Esophagus mucosa (tissue), 1 donor: ENCODE measurements around the gene ZC3H13. TPM values are rescaled to one million over a fixed set of nuclear protein-coding genes. Genes with fewer than 3 reads are reported as not detected.
A peak's percentile ranks its signal among the peaks of the same experiment; 100 is the strongest.

ENCODE experiments used
- ATAC-seq: fragments of 200-7000 bp; cut with Tn5 transposase; one replicate; pipeline ENCODE4 v1.9.1; 2020
- total RNA-seq: library from RNA; stranded (reverse); gene quantifications from one replicate; pipeline ENCODE4 v1.2.4, GENCODE V29; 2023
- donor health status: DM: yes; HTN: yes; CAD: no.

The ZC3H13 gene
- total RNA-seq, 1 donor from 2014 or later, result 22.1 TPM

DNA sequence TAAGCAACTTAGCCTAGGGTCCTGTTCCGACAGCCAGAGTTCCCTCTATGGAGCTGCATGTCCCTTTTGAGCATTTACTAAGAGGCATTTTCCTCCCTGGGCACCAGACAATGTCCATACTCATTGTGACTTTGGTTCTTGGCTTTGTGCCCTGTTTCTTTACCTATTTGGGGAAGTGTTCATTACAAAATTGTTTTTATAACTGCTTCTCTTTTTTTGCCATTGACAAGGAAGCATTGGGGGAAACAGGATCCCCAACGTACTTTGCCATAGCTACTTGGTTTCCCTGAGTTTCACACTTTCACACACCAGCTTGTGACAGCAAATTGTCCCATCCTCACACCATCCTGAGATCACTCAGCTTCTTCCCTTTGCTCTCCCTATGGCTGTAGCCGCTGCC lies 119.9 kb downstream of the ZC3H13 start:
- ATAC-seq, result no peak

DNA sequence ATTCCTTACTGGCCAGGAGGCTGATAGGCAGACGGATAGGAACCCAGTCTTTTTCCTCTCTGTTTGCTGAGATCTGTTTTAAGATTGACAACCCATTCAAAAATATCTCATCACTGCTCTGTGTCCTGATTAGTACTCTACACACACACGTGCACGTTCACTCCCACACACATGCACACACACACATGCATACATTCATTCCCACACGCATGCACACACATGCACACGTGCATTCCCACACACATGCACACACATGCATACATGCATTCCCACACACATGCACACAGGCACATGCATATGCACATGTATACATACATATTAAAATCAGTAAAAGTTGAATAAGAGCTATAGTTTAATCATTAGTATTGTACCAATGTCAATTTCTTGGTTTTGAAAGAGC lies 120.4 kb downstream of the ZC3H13 start:
- no peak for ATAC-seq

DNA sequence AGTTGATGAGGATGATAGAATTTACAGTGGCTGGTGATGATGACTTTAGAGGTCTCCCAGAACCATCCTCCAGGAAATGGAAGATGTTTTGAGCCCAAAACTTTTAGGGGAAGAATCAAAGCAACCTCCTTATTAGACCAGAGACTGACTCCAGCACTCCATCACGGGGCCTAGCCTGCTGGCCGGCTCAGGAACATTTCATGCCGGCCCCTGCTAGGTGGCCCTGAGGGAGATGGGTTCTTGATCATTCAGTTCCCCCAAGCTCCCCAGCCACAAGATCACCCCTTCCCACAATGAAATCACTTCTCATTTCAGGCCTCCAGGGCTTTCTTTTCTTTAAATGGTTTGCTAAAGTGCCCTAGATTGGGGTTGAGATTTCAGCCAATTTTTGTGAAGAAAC lies 121.3 kb downstream of the ZC3H13 start:
- ATAC-seq, result no peak

DNA sequence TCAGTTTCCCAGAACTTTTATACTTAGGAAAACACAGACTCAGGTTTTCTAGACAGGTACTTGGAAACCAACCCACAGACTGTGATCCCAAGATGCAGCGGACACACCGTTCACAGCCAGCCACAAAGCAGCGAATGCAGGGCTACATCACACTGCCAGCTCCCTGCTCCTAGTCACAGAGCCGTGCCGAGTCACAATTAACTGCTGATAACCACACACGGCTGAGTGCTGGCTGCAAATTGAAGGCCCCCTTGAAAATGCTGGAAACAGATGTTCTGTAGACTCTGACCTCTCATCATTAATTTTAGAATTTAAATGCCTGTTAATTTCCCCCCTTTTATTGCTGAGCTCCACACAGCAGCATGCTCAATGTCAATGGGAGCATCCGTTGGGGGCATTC lies 122.4 kb downstream of the ZC3H13 start:
- ATAC-seq, result no peak

DNA sequence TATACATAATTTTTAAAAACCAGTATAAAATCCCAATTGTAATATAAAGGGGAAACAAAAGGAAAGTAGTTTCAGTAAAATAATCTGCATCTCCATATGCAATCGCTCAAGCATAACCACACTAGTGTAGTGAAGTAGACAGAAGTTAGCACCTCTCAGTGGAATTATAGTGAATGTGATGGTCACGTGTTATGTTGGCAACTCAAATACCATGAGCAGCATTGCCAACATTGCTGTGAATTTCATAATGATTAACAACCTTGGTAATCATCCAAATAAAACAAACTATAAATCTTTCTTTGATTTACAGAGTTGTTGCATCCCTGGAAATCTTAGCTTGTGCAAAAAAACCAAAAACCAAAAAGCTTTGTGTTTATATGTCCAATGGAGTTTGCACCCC lies 123.7 kb downstream of the ZC3H13 start:
- ATAC-seq, result peak; percentile 52

DNA sequence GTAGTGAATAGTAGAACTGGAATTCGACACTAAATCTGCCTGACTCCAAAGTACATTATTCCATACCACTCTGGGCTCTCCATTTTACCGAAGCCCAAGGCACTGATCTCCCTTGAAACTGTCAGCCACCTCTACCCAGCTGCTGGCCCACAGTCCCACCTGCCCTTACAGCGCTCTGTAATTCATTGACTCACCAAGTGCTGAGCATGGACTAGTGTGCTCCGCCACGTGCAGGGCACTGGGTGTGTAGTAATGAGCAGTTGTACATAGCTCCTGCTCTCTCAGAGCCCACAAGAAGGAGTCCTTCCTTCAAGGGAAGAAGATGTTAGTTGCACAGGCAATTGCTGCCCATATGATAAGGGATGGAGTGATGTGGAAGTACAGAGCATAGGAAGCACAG lies 124.4 kb downstream of the ZC3H13 start:
- no peak for ATAC-seq

DNA sequence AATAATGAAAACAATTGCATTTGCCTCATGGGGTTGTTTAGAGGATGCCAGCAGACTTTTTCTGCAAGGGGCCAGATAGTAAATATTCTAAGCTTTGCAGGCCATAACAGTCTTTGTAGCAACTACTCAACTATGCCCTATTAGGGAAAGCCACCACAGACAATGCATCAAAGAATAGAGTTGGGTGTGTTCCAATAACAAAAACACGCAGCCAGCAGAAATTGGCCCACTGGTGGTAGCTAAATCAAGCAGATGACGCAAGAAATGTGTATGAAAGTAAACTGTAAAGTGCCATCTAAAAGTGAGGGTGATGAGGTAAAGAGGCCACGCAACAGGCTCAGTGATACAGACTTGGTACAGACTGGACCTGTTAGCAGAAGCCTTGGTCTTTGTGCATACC lies 125.8 kb downstream of the ZC3H13 start:
- ATAC-seq, result no peak

DNA sequence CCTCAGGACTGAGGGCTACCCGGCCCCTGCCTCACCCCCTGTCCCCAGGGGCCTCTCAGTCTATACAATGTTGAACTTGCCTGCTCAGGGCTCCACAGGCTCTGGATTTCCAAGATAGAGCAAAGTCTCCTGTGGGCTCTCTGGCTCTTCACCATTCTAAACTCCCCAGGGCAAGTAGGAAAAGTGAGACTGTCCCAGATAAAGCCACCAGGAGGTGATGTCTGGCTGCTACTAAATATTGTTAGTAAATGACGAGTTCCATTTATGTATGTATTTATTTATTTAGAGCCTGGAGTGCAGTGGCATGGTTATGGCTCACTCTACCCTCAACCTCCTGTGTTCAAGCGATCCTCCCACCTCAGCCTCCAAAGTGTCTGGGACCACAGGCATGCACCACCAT lies 127.4 kb downstream of the ZC3H13 start:
- no peak for ATAC-seq

DNA sequence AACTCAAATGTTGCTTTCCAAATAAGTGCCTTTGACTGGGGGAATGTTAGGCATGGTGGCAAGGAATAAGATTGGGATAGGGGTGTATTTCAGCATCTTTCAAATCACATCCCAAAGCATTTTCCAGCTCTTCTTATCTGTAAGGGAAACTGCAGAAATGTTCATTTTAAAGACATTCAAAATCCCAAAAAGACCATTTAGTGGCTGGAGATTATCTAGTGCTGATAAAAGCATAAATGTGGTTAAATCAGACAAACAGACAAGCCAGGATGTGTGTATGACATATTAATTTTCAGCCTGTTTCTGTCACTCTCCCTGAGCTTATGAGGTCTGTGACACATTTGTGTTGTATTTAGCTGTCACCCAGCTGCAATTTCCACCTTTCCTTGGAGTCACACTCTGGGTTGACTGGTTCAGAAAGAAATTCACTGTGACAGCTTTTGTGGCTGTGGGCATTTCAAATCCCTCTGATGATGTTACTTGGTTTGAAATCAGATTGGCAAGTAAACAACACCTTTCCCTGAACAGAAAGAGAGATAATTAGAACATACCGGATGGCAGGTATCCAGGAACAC lies 131.3 kb downstream of the ZC3H13 start:
- ATAC-seq, result no peak

DNA sequence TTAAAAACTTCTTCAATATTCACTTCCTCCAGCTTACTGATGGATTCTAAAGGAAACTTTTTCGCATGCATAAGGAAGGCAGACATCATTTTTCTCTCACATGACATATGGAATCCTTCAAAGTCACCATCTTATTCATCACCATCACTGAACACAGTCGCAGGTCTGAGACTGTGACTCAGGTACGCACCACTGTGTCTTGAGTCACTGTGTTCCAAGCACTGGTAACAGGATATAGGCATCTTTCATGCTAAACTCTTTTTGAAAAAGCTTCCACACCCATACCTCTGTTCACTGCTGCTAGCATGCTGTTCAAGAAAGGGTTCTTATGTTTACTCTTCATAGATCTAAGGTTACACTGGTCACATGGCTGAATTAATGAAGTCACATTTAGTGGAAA lies 133.9 kb downstream of the ZC3H13 start:
- no peak for ATAC-seq

DNA sequence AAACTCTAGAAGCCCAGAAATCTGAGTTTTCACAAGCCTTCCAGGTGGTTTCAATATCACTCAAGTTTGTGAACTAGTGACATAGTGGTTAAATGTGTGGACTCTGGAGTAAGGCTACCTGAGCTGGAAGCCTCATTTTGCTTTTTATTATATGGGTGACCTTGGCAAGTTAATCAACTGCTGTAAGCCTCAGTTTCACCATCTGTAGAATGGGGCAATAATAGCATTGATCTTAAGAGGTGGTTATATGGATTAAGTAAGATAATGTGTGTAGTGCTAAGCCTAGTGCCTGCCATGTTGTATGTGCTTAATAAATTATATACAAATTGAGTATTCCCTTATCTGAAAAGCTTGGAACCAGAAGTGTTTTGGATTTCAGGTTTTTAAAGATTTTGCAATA lies 135.5 kb downstream of the ZC3H13 start:
- ATAC-seq, result no peak

DNA sequence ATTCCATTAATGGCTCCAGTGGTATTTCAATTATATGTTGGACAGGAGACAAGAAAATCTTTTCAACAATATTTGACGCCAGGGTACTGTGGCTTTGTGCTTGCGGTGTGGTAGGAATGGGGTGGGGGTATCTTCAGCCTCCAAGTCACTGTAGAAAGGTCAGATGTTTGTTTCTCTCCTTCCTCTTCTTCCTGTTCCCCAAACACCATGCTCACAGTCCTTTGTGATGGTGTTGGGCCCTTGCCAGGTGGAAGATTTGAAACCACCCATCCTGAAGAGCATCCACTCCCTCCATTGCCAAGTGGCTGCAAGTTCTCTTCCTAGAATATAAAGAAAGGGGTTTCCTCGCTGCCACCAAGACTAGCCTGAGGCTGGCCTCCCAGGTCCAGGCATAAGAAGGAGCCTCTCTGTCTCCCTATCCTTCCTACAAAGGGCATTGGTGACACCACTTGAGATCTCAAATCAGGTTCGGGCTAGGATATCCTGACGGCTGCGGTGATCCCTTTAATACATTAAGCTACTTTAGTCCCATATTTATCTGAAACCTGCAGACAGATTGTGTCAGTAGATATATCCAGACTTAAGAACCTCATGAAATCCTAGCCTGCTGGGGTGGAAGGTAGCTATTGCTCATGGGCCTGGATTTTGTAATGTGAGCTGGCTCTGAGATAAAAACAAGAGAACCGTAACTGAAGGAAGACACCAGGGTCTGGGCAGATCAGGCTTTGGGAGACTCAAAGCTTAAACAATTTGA lies 136.7 kb downstream of the ZC3H13 start:
- no peak for ATAC-seq

DNA sequence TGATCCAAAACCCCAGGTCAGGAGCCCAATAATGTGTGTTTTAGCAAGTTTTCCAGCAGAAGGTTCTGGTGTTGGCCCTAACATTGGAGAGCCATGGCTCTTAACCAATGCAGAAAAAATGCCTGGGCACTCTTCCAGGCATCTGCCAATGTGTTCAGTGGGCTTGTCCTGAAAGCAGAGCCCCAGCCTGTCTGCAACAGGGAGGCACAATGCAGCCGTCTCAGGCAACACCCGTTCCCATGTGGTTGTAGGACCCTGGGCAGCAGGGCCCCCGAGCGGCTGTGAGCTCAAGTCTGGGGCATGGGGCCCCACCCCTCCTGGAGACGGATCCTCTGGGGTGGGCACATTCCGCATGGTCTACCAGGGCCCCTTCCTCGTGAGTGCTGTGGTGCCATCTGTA lies 142.9 kb downstream of the ZC3H13 start:
- no peak for ATAC-seq

DNA sequence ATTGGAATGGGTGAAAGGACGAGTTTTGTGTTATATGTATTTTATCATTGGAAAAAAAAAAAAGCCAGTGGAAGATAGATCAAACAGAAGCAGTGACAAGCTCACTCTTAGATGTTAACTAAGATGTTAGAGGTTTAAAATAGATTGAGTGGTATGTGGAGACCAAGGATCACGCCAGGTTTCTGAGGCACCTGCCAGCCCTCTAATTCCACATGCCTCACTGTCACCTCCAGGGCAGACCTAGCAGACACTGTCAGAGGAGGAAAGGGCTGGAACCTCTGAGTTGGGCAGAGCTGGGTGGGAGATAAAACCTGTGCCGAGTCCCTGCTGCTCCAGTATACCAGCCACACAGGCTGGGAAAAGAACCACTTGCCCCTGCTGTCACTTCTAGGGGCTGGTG lies 143.5 kb downstream of the ZC3H13 start:
- ATAC-seq, result no peak

DNA sequence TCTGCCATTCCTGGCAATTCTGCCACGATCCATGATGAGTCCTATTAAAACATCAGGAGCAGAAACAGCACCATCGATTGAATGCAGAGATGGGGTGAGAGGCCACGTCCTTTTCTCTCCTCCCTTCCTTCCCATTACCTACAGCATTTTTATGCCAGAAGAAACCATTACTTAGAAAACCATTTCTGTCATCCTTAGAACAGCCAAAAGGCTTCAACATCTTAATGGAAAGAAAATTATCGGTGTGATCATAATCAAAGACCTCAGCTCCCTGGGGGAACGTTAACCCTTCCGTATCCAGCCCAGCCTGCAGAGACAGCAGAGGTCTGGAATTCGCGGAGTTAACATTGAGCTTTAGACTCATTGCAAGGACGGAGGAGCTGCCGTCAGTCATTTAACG lies 145.0 kb downstream of the ZC3H13 start:
- ATAC-seq, result no peak

Other genes starting within 250 kb of the ZC3H13 start
- gene SIAH3, start 201.0 kb downstream of the ZC3H13 start, total RNA-seq, result 0.04 TPM
- gene CPB2, start 52.3 kb upstream of the ZC3H13 start, total RNA-seq, result not detected
- gene LCP1, start 129.4 kb upstream of the ZC3H13 start, total RNA-seq, result 5.3 TPM
- gene LRRC63, start 159.2 kb upstream of the ZC3H13 start, total RNA-seq, result not detected